HG03521 (cell line): Measurements from ENCODE around the gene CBLN3.

Source experiments
- ATAC-seq: cut with Tn5 transposase; IDR thresholded peaks from one replicate; pipeline ENCODE4 v1.9.1; 2021; ENCODE audit warnings: mild to moderate bottlenecking, moderate library complexity; ENCODE audit not compliant: unreplicated experiment

Gene CBLN3

GRCh38 chr14:24439830-24440605 lies 10.6 kb upstream of the CBLN3 start:
- ATAC-seq, result no peak

DNA sequence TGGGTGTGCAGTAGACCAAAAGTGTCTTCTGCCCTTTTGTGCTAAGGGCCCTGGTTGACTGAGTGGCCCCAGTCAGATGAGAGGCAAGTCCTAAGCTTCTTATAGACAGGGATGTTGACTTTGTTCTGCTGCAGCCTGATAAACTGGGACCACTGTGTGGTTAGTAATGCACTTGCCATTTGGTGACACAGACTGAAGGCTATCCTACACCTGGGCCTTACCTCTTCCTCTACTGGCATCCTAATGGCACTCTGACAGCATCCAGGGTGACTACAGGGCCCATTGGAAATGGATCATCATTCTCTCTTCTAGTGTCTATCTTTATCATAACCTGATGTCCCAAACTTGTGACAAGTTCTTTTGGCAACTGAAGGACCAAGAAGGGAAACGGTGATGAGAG lies 9.8 kb upstream of the CBLN3 start:
- ATAC-seq, result no peak

- no peak for ATAC-seq
Measured at GRCh38 chr14:24438223-24439097, 9.0 kb upstream of the CBLN3 start.

GRCh38 chr14:24437736-24438067 lies 8.2 kb upstream of the CBLN3 start:
- no peak for ATAC-seq

DNA sequence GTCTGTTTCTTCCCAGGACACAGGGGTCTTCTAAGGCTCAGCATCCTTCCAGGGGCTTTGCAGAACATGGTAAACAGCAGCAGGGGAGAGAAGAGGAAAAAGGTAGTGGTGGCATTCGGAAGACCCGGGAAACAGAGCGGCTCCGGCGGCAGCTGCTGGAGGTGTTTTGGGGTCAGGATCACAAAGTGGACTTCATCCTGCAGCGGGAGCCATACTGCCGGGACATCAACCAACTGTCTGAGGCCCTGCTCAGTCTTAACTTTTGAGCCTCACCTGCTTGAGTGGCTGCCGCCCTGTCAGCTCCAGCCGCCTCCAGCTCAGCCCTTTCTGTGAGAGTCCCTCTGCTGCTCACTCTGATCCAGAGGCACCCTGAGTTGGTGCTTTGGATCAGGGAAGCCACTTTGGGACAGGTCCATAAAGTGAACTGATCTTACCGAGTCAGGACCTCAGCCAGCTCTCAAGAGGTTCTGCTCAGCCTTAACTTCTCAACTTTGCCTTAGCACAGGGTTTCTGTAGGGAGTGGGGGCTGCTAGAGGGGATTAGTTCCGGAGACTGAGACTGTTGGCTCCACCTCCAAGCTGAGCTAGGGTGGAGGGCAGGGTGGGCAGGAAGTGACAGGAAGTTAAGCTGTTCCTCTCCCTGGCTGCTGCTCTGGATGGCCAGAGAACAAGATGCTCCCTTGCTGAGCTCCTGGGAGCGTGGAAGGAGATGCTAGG lies 7.7 kb upstream of the CBLN3 start:
- no peak for ATAC-seq

DNA sequence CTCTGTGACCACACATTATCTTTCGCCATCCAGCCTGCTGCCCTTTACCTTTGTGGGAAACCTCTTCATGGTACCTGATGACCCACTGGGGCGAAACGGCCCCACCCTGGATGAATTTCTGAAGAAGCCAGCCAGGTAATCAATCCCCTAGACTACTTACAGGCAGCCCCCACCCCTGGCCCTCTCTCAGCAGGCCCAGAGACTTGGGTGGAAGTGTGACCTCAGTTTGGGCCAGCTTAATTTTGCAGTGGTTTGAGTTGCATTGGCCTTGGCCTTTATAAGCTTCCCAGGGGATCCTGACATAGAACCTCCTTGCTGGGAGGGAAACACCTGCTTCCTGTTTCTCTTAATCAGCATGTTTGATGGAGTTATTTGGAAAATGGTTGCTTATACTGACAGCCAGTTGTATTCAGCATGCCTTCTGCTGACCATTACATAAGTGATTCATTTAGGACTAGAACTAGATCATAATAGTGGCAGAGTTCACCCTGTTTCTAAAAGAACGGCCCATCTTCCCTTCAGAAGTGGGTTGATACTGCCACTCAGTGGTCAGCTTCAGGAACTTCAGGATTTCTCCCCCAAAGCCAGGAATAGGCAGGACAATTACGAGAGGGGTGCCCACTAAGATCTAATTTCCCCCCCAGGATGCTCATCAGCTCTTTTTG lies 7.0 kb upstream of the CBLN3 start:
- ATAC-seq, result peak; percentile 38

GRCh38 chr14:24435998-24436354 lies 6.5 kb upstream of the CBLN3 start:
- no peak for ATAC-seq

DNA sequence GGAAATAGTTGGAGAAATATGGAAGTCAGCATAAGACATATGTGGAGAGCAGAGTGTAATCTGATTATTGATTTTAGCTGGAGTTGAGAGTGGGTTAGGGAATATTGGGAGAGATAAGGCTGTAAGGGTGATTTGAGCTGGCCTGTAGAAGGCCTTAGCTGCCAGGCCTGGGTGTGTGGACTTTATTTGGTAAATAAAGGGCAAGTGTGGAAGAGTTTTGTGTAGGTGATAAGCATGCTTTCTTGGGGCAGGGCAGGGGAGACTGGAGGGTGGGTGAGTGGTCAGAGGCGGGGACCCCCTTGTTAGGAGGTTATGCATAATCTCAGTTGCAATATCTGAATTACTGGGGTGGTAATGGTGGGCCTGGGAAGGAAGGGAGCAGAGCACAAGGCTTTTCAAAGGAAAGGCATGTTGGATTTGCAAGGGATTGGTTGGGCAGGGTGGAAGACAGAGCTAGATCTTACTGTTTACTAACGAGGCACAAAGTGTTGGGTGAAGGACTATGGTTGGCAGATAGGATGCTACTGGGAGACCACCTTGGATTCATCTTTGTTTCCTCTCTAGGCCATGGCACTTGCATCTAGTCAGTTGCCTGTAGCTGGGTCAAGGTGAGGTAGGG lies 5.8 kb upstream of the CBLN3 start:
- ATAC-seq, result no peak

DNA sequence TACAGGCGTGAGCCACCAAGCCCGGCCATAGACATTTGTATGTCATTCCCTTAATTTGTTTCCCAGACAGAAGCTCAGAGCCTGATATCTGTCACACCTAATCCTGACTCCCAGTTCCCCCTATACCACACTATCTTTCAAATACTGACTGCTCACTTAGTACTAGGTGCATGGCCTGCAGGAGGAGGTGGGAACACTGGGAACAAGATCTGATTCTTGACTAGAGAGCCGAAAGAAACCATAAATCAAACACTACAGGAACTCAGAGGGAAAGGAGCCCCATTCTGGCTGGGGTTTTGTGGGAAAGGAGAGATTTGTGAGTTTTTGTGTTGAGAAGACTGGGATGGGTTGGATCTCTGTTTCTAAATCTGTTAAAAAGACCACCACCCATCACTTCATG lies 5.2 kb upstream of the CBLN3 start:
- no peak for ATAC-seq

GRCh38 chr14:24434036-24434435 lies 4.6 kb upstream of the CBLN3 start:
- ATAC-seq, result no peak

DNA sequence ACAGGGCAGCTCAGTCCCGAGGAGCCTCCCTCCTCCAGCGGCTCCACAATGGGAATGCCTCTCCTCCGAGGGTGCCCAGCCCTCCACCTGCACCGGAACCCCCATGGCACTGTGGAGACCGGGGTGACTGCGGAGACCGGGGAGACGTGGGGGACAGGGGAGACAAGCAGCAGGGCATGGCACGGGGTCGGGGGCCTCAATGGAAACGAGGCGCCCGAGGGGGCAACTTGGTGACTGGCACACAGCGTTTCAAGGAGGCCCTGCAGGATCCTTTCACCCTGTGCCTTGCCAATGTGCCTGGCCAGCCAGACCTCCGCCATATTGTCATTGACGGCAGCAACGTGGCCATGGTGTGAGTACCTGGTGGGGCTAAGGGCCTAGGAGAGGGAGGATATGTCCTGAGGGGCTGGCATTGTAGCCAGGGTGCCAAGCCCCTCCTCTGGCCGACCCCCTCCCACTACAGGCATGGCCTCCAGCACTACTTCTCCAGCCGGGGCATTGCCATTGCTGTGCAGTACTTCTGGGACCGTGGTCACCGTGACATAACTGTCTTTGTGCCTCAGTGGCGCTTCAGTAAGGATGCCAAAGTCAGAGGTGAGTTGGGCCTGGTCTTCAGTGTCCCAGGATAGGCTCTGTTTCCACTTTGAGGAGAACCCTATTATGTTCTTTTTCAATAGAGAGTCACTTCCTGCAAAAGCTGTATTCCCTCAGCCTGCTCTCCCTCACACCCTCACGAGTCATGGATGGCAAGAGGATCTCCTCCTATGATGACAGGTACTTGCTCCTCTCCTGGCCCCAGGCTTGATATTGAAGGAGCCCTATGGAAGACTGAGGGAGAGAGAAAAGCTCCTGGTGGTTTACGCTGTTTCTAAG lies 3.0 kb upstream of the CBLN3 start:
- no peak for ATAC-seq

- peak; percentile 47 for ATAC-seq
Measured at GRCh38 chr14:24431569-24432258, 2.2 kb upstream of the CBLN3 start.

- ATAC-seq, result no peak
Measured at GRCh38 chr14:24430682-24431568, 1.5 kb upstream of the CBLN3 start.

DNA sequence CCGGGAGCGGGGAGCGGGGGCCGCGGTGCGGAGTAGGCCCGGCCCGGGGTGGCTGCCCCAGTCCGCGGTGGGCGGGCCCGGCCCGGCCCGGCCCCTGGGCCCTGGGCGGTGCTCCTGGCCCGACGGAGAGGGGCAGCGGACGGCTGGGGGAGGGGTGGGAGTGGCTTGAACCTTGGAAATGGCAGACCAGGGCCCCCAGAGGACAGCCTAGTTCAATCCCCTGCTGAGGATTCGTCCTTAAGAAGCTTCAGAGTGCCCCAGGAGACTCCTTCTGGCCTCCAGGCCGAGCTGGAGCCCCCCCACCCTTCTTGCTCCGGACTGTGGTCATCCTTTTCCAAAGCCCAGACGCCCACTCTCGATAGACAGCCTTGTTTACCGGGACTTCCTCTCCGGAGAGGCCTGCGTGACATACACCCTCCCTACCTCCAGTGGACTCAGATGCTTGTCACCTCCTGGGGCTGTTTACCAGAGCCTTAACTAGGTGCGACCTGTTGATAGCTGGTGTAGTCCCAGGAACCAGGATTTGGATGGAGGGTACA lies 744 bp upstream of the CBLN3 start:
- peak; percentile 41 for ATAC-seq

GRCh38 chr14:24428628-24429394 lies 657 bp downstream of the CBLN3 start:
- no peak for ATAC-seq

DNA sequence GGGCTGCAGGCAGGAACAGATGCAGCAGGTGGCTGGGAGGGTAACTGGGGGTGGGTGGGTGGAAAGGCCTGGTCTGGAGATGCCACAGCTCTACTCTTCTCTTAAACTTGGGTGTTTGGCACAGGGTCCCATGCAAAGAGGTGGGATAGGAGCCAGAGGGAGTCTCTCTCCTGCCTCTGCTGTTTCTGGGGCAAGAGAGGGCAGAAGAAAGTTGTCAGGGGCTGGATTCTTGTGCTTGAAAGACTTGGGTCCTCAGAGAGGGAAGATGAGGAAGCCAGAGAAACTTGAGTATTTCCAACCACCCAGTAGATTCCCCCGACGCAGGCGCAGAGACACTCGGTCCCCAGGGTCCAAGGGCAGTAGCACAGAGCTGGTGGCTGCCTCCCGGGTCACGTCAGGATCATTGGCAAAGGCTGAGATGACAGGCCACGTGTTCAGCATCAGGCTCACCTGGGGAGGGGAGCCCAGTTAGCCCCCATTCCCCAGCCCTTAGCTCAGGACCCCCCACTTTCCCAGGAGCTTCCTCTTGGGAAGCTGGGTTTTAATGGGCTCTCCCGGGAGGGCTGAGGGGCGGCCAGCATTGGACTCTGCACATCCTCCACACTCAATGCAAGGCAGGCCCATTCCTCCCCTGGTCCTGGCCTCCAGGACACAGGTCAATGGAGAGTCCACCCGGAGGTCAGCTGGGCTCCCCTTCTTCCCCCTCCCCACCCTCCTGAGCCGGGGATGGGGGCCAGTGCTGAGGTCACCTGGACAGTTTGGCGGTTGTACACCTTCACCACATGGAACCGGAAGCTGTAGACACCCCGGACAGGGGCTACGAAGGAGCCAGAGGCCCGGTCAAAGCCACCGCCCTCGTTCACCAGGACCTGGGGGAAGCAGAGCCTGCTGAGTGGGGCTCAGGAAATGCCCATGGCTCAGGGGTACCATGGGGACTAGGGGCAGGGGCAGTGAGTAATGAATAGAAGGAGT lies 1.6 kb downstream of the CBLN3 start:
- no peak for ATAC-seq
